ENCODE data around the gene PTCRA. TPM values are rescaled to one million over a fixed set of nuclear protein-coding genes. Genes with fewer than 3 reads are reported as not detected.

PTCRA gene
- total RNA-seq, 1 experiment from 2014 or later, result not detected

GRCh38 chr6:42898891-42899361 is 16.9 kb upstream of the PTCRA start:
- CTCF ChIA-PET, result no interaction called here
- Histone ChIP-seq H3K9me3 (ENCODE audit: control insufficient read depth, insufficient read depth, low read depth, low read length) (no peaks in the 10 kb centered on the region), H3K27ac (ENCODE audit: low read length) (no peak overlapping the region), H3K4me1 (ENCODE audit: control insufficient read depth, insufficient read depth, low read length) (peaks cover 5% of the 10 kb centered on the region), H3K27me3 (ENCODE audit: control insufficient read depth, insufficient read depth, low read length) (no peaks in the 10 kb centered on the region), H3K4me3 (ENCODE audit: low read depth in 2 of 2, low read length in 2 of 2) (no peak overlapping the region), H3K36me3 (ENCODE audit: control insufficient read depth, insufficient read depth, low read length) (no peaks in the 10 kb centered on the region)
- BruUV-seq (replicated peaks), result no TSS peak
- ATAC-seq (no peak), DNase-seq (ENCODE audit: low read depth, low spot score) (no peak)
- POLR2A ChIA-PET, result no interaction called here
- intact Hi-C loops (cut with micrococcal nuclease; ENCODE audit: unreplicated experiment) (no loop called here), in situ Hi-C loops (cut with HindIII; ENCODE audit: low pct_unique_long_range_greater_than_20kb, low sequenced_read_pairs) (no loop called here)
- no peak for TF ChIP-seq POLR2AphosphoS5 (IDR thresholded peaks at IDR 0.05; ENCODE audit: low read depth, low read length)
- TF ChIP-seq CTCF (IDR thresholded peaks at IDR 0.05), result peak; percentile 86

GRCh38 chr6:42899871-42900270 is 16.0 kb upstream of the PTCRA start:
- BruUV-seq (replicated peaks), result no TSS peak
- Histone ChIP-seq H3K4me1 (ENCODE audit: control insufficient read depth, insufficient read depth, low read length) (peaks cover 5% of the 10 kb centered on the region), H3K27ac (ENCODE audit: low read length) (no peak overlapping the region), H3K9me3 (ENCODE audit: control insufficient read depth, insufficient read depth, low read depth, low read length) (no peaks in the 10 kb centered on the region), H3K27me3 (ENCODE audit: control insufficient read depth, insufficient read depth, low read length) (no peaks in the 10 kb centered on the region), H3K4me3 (ENCODE audit: low read depth in 2 of 2, low read length in 2 of 2) (no peak overlapping the region), H3K36me3 (ENCODE audit: control insufficient read depth, insufficient read depth, low read length) (no peaks in the 10 kb centered on the region)
- TF ChIP-seq SIN3A (IDR thresholded peaks at IDR 0.05; ENCODE audit: borderline replicate concordance, insufficient read depth, low read depth, low read length) (no peak), REST (IDR thresholded peaks at IDR 0.05; ENCODE audit: insufficient read depth in 1 of 2, low read depth in 2 of 2, low read length in 1 of 2) (no peak), POLR2AphosphoS5 (IDR thresholded peaks at IDR 0.05; ENCODE audit: low read depth, low read length) (no peak), TCF7L2 (IDR thresholded peaks at IDR 0.05; ENCODE audit: low read depth, low read length) (no peak), CTCF (IDR thresholded peaks at IDR 0.05) (no peak)
- no peak for ATAC-seq
- ChIA-PET POLR2A (interaction anchor here (0.6 kb wide), 1 partner anchor 215 kb away, joined by 3 read pairs; no protein-coding TSS in a partner anchor), CTCF (no interaction called here)
- DNase-seq (ENCODE audit: low read depth, low spot score), result no peak
- intact Hi-C loops (cut with micrococcal nuclease; ENCODE audit: unreplicated experiment) (loop anchor here (5.0 to 10.0 kb wide), 3 partner anchors 65 to 245 kb away; partner anchors contain the start of genes GNMT, KLHDC3 and MEA1), in situ Hi-C loops (cut with HindIII; ENCODE audit: low pct_unique_long_range_greater_than_20kb, low sequenced_read_pairs) (no loop called here)
